Fibroblast of peridontal ligament (primary cell): ENCODE data around the gene ADAMTS2.

ENCODE experiments used
- DNase-seq: peaks from one replicate; pipeline ENCODE4 v3.0.0-alpha.2; 2010; ENCODE audit errors: extremely low read depth

The ADAMTS2 gene

GRCh38 chr5:179160584-179160983, 184.7 kb downstream of the ADAMTS2 start:
- no peak for DNase-seq

GRCh38 chr5:179158556-179158955, 186.7 kb downstream of the ADAMTS2 start:
- no peak for DNase-seq

- no peak for DNase-seq
These were observed 190.0 kb downstream of the ADAMTS2 start for GRCh38 chr5:179154991-179155955.

GRCh38 chr5:179154346-179154990, 190.8 kb downstream of the ADAMTS2 start:
- no peak for DNase-seq

- DNase-seq = no peak
These were observed 191.3 kb downstream of the ADAMTS2 start for GRCh38 chr5:179153921-179154345.

- no peak for DNase-seq
These were observed 191.8 kb downstream of the ADAMTS2 start for GRCh38 chr5:179153341-179153901.

GRCh38 chr5:179152941-179153340, 192.3 kb downstream of the ADAMTS2 start:
- no peak for DNase-seq

GRCh38 chr5:179152144-179152895, 192.9 kb downstream of the ADAMTS2 start:
- no peak for DNase-seq

- DNase-seq = no peak
These were observed 193.8 kb downstream of the ADAMTS2 start for GRCh38 chr5:179151286-179152118.

- DNase-seq = no peak
These were observed 195.2 kb downstream of the ADAMTS2 start for GRCh38 chr5:179150011-179150410.

- no peak for DNase-seq
These were observed 196.0 kb downstream of the ADAMTS2 start for GRCh38 chr5:179149278-179149677.

GRCh38 chr5:179148703-179149170, 196.5 kb downstream of the ADAMTS2 start:
- no peak for DNase-seq

- no peak for DNase-seq
These were observed 197.1 kb downstream of the ADAMTS2 start for GRCh38 chr5:179147991-179148702.

- no peak for DNase-seq
These were observed 199.0 kb downstream of the ADAMTS2 start for GRCh38 chr5:179146277-179146676.

GRCh38 chr5:179143446-179143845, 201.8 kb downstream of the ADAMTS2 start:
- peak; percentile 25 for DNase-seq

GRCh38 chr5:179142434-179143198, 202.6 kb downstream of the ADAMTS2 start:
- DNase-seq = peak; percentile 21

GRCh38 chr5:179141867-179142266, 203.4 kb downstream of the ADAMTS2 start:
- DNase-seq = no peak

- no peak for DNase-seq
These were observed 205.0 kb downstream of the ADAMTS2 start for GRCh38 chr5:179140293-179140692.

- DNase-seq = no peak
These were observed 205.4 kb downstream of the ADAMTS2 start for GRCh38 chr5:179139936-179140235.
